ENCODE results near the gene SPTSSA. TPM values are rescaled to one million over a fixed set of nuclear protein-coding genes. Genes with fewer than 3 reads are reported as not detected.
"Not testable (repeated sequence)": the region's sequence is repeated elsewhere in the genome, so short reads cannot be mapped to it uniquely, and the experiment has no call there.

SPTSSA gene
- 1 to 10 TPM; 8.4 to 8.9 TPM for total RNA-seq

GRCh38 chr14:34462132-34462893 lies at the start of gene SPTSSA:
SPTSSA (minus strand) TSS chr14:34462240; CDS start chr14:34462207, 33 bp downstream.
- H3K27me3 Mint-ChIP-seq: no peaks in the 10 kb centered on the region
- CTCF ChIA-PET: interaction anchor here (0.6 kb wide), 1 partner anchor 1265 kb away, joined by 3 read pairs; no protein-coding TSS in a partner anchor

GRCh38 chr14:34507884-34508283 lies 45.8 kb upstream of the SPTSSA start:
- POLR2A ChIA-PET: no interaction called here
- no peaks in the 10 kb centered on the region for H3K27me3 Mint-ChIP-seq
- no peak for DNase-seq
- no peak overlapping the region for H3K4me3 Mint-ChIP-seq
- no peaks in the 10 kb centered on the region for H3K9me3 Mint-ChIP-seq
- H3K36me3 Mint-ChIP-seq: no peaks in the 10 kb centered on the region
- H3K4me1 Mint-ChIP-seq (ENCODE audit: low read depth): no peaks in the 10 kb centered on the region
- H3K27ac Mint-ChIP-seq: no peak overlapping the region
- CTCF ChIA-PET: no interaction called here
- intact Hi-C loops (cut with micrococcal nuclease): no loop called here

More at GRCh38 chr14:34462132-34462893, at the start of gene SPTSSA:
- Mint-ChIP-seq H3K9me3 (no peaks in the 10 kb centered on the region), H3K36me3 (no peaks in the 10 kb centered on the region), H3K4me3 (peak within 1 kb of the TSS; percentile 91), H3K4me1 (ENCODE audit: low read depth) (peaks cover 14% of the 10 kb centered on the region), H3K27ac (peak within 1 kb of the TSS; percentile 76)
- DNase-seq: peak; percentile 94
- POLR2A ChIA-PET: interaction anchor here (1.1 kb wide), 1 partner anchor 72 kb away, joined by 3 read pairs; no protein-coding TSS in a partner anchor
- intact Hi-C loops (cut with micrococcal nuclease): loop anchor here (5.0 to 10.0 kb wide), 6 partner anchors 75 to 1852 kb away; partner anchors contain the start of genes EAPP, PPP2R3C, PRORP and SNX6

GRCh38 chr14:34507459-34507858 lies 45.4 kb upstream of the SPTSSA start:
- no peak for DNase-seq
- Mint-ChIP-seq H3K4me3 (no peak overlapping the region), H3K27ac (no peak overlapping the region), H3K4me1 (ENCODE audit: low read depth) (no peaks in the 10 kb centered on the region), H3K9me3 (no peaks in the 10 kb centered on the region), H3K27me3 (no peaks in the 10 kb centered on the region), H3K36me3 (no peaks in the 10 kb centered on the region)
- ChIA-PET POLR2A (no interaction called here), CTCF (no interaction called here)
- intact Hi-C loops (cut with micrococcal nuclease): no loop called here

GRCh38 chr14:34505124-34505491 lies 43.1 kb upstream of the SPTSSA start:
- DNase-seq; H3K27me3 Mint-ChIP-seq; intact Hi-C loops (cut with micrococcal nuclease); H3K9me3 Mint-ChIP-seq; H3K4me1 Mint-ChIP-seq (ENCODE audit: low read depth); H3K4me3 Mint-ChIP-seq; POLR2A ChIA-PET; H3K36me3 Mint-ChIP-seq; H3K27ac Mint-ChIP-seq: not testable (repeated sequence)
- CTCF ChIA-PET: interaction anchor here (0.7 kb wide), 1 partner anchor 136 kb away, joined by 4 read pairs; no protein-coding TSS in a partner anchor

GRCh38 chr14:34504027-34504426 lies 42.0 kb upstream of the SPTSSA start:
- H3K4me3 Mint-ChIP-seq; H3K36me3 Mint-ChIP-seq; intact Hi-C loops (cut with micrococcal nuclease); H3K27ac Mint-ChIP-seq; POLR2A ChIA-PET; H3K27me3 Mint-ChIP-seq; H3K9me3 Mint-ChIP-seq; CTCF ChIA-PET; H3K4me1 Mint-ChIP-seq (ENCODE audit: low read depth); DNase-seq: not testable (repeated sequence)

GRCh38 chr14:34502545-34503225 lies 40.6 kb upstream of the SPTSSA start:
- ChIA-PET POLR2A (no interaction called here), CTCF (interaction anchor here (1.1 kb wide), 1 partner anchor 8 kb away, joined by 3 read pairs; no protein-coding TSS in a partner anchor)
- no peaks in the 10 kb centered on the region for H3K4me1 Mint-ChIP-seq (ENCODE audit: low read depth)
- intact Hi-C loops (cut with micrococcal nuclease): no loop called here
- H3K27ac Mint-ChIP-seq: no peak overlapping the region
- H3K27me3 Mint-ChIP-seq: no peaks in the 10 kb centered on the region
- H3K36me3 Mint-ChIP-seq: no peaks in the 10 kb centered on the region
- no peak overlapping the region for H3K4me3 Mint-ChIP-seq
- H3K9me3 Mint-ChIP-seq: no peaks in the 10 kb centered on the region
- DNase-seq: no peak

- CTCF ChIA-PET: interaction anchor here (1.1 kb wide), 1 partner anchor 9 kb away, joined by 3 read pairs; no protein-coding TSS in a partner anchor
- Mint-ChIP-seq H3K27me3 (no peaks in the 10 kb centered on the region), H3K4me3 (no peak overlapping the region), H3K9me3 (no peaks in the 10 kb centered on the region), H3K27ac (no peak overlapping the region), H3K36me3 (no peaks in the 10 kb centered on the region), H3K4me1 (ENCODE audit: low read depth) (no peaks in the 10 kb centered on the region)
- POLR2A ChIA-PET: no interaction called here
- DNase-seq: no peak
- intact Hi-C loops (cut with micrococcal nuclease): no loop called here
Measured at GRCh38 chr14:34502001-34502400, 40.0 kb upstream of the SPTSSA start.

- Mint-ChIP-seq H3K27ac (no peak overlapping the region), H3K9me3 (no peaks in the 10 kb centered on the region), H3K36me3 (no peaks in the 10 kb centered on the region), H3K27me3 (no peaks in the 10 kb centered on the region), H3K4me3 (no peak overlapping the region), H3K4me1 (ENCODE audit: low read depth) (no peaks in the 10 kb centered on the region)
- intact Hi-C loops (cut with micrococcal nuclease): no loop called here
- POLR2A ChIA-PET: no interaction called here
- no peak for DNase-seq
- CTCF ChIA-PET: interaction anchor here (1.1 kb wide), 1 partner anchor 10 kb away, joined by 3 read pairs; no protein-coding TSS in a partner anchor
Measured at GRCh38 chr14:34501004-34501580, 39.1 kb upstream of the SPTSSA start.

- intact Hi-C loops (cut with micrococcal nuclease): loop anchor here (1.0 kb wide), 1 partner anchor 167 kb away; no protein-coding TSS in a partner anchor
- DNase-seq: no peak
Measured at GRCh38 chr14:34498684-34499412, 36.8 kb upstream of the SPTSSA start.

GRCh38 chr14:34496679-34497513 lies 34.9 kb upstream of the SPTSSA start:
- no peaks in the 10 kb centered on the region for H3K27me3 Mint-ChIP-seq
- H3K36me3 Mint-ChIP-seq: no peaks in the 10 kb centered on the region
- H3K4me3 Mint-ChIP-seq: no peak overlapping the region
- POLR2A ChIA-PET: interaction anchor here (0.8 kb wide), 1 partner anchor 12 kb away, joined by 3 read pairs; no protein-coding TSS in a partner anchor
- H3K9me3 Mint-ChIP-seq: no peaks in the 10 kb centered on the region
- intact Hi-C loops (cut with micrococcal nuclease): no loop called here
- DNase-seq: no peak
- H3K4me1 Mint-ChIP-seq (ENCODE audit: low read depth): no peaks in the 10 kb centered on the region
- CTCF ChIA-PET: interaction anchor here (2.8 kb wide), 1 partner anchor 166 kb away, joined by 14 read pairs; no protein-coding TSS in a partner anchor
- H3K27ac Mint-ChIP-seq: no peak overlapping the region

More at GRCh38 chr14:34498684-34499412, 36.8 kb upstream of the SPTSSA start:
- POLR2A ChIA-PET: no interaction called here
- no peak overlapping the region for H3K27ac Mint-ChIP-seq
- H3K9me3 Mint-ChIP-seq: no peaks in the 10 kb centered on the region
- CTCF ChIA-PET: interaction anchor here (0.7 to 2.3 kb wide), 3 partner anchors 167 to 274 kb away, joined by 3 to 10 read pairs (median 6); no protein-coding TSS in a partner anchor
- H3K36me3 Mint-ChIP-seq: no peaks in the 10 kb centered on the region
- H3K27me3 Mint-ChIP-seq: no peaks in the 10 kb centered on the region
- no peak overlapping the region for H3K4me3 Mint-ChIP-seq
- H3K4me1 Mint-ChIP-seq (ENCODE audit: low read depth): no peaks in the 10 kb centered on the region
